ENCODE measurements around the gene OCSTAMP. TPM values are rescaled to one million over a fixed set of nuclear protein-coding genes. Genes with fewer than 3 reads are reported as not detected.

The OCSTAMP gene
- total and polyA plus RNA-seq, 10 of the 15 experiments (the other 5 are each of a cell fraction or from before 2014, with no cell fraction given): 0.09 to 0.46 (median 0.22) TPM; not detected in 2

DNA sequence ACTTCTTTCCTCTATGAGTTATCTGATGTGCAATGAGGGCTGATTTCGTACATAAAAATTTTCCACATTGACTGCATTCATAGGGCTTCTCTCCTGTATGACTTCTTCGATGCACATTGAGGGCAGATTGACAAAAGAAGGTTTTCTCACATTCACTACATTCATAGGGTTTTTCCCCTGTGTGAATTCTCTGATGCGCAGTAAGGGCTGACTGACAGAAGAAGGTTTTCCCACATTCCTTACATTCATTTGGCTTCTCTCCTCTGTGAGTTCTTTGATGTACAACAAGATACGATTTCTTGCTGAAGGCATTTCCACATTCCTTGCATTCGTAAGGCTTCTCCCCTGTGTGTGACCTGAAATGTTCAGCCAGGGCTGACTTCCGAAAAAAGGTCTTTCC lies 48.5 kb downstream of the OCSTAMP start (continued):
- no peak for TF ChIP-seq RCOR1 (conservative IDR thresholded peaks at IDR 0.05; ENCODE audit: low read depth, low read length)
- TF ChIP-seq, protein P1, sequence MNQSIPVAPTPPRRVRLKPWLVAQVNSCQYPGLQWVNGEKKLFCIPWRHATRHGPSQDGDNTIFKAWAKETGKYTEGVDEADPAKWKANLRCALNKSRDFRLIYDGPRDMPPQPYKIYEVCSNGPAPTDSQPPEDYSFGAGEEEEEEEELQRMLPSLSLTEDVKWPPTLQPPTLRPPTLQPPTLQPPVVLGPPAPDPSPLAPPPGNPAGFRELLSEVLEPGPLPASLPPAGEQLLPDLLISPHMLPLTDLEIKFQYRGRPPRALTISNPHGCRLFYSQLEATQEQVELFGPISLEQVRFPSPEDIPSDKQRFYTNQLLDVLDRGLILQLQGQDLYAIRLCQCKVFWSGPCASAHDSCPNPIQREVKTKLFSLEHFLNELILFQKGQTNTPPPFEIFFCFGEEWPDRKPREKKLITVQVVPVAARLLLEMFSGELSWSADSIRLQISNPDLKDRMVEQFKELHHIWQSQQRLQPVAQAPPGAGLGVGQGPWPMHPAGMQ (IDR thresholded peaks at IDR 0.05; ENCODE audit: borderline replicate concordance): no peak

DNA sequence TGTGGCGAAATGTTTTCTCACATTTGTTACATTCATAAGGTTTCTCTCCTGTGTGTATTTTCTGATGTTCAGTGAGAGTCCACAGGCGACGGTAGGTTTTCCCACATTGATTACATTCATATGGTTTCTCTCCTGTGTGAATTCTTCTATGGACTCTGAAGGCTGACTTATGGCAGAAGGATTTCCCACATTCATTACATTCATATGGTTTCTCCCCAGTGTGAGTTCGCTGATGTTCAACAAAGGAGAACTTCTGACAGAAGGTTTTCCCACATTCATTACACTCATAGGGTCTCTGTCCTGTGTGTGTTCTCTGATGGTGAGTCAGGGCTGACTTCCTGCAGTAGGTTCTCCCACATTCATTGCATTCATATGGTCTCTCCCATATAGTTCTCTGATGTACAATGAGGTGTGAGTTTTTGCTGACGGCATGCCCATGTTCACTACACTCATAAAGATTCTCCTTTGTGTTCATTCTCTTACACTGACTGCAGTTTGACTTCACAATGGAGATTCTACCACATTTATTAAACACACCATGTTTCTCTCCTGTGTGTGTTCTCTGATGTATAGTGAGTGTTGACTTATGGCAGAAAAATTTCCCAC lies 49.0 kb downstream of the OCSTAMP start:
- H3K9me3 ChIP-seq (replicated peaks; ENCODE audit: control insufficient read depth, insufficient read depth, low read length): peaks cover 13% of the 10 kb centered on the region
- SMC1A ChIA-PET (ENCODE audit: uncharacterized antibody, unreplicated experiment): no interaction called here
- intact Hi-C loops (cut with micrococcal nuclease; ENCODE audit: unreplicated experiment): no loop called here
- TF ChIP-seq, protein P2, sequence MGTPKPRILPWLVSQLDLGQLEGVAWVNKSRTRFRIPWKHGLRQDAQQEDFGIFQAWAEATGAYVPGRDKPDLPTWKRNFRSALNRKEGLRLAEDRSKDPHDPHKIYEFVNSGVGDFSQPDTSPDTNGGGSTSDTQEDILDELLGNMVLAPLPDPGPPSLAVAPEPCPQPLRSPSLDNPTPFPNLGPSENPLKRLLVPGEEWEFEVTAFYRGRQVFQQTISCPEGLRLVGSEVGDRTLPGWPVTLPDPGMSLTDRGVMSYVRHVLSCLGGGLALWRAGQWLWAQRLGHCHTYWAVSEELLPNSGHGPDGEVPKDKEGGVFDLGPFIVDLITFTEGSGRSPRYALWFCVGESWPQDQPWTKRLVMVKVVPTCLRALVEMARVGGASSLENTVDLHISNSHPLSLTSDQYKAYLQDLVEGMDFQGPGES (IDR thresholded peaks at IDR 0.05): no peak
- TF ChIP-seq NFIC (IDR thresholded peaks at IDR 0.05; ENCODE audit: low read depth, low read length): no peak
- TF ChIP-seq RUNX3 (IDR thresholded peaks at IDR 0.05; ENCODE audit: low read length): no peak
- no peak for TF ChIP-seq NBN (IDR thresholded peaks at IDR 0.05)
- TF ChIP-seq, protein P3, sequence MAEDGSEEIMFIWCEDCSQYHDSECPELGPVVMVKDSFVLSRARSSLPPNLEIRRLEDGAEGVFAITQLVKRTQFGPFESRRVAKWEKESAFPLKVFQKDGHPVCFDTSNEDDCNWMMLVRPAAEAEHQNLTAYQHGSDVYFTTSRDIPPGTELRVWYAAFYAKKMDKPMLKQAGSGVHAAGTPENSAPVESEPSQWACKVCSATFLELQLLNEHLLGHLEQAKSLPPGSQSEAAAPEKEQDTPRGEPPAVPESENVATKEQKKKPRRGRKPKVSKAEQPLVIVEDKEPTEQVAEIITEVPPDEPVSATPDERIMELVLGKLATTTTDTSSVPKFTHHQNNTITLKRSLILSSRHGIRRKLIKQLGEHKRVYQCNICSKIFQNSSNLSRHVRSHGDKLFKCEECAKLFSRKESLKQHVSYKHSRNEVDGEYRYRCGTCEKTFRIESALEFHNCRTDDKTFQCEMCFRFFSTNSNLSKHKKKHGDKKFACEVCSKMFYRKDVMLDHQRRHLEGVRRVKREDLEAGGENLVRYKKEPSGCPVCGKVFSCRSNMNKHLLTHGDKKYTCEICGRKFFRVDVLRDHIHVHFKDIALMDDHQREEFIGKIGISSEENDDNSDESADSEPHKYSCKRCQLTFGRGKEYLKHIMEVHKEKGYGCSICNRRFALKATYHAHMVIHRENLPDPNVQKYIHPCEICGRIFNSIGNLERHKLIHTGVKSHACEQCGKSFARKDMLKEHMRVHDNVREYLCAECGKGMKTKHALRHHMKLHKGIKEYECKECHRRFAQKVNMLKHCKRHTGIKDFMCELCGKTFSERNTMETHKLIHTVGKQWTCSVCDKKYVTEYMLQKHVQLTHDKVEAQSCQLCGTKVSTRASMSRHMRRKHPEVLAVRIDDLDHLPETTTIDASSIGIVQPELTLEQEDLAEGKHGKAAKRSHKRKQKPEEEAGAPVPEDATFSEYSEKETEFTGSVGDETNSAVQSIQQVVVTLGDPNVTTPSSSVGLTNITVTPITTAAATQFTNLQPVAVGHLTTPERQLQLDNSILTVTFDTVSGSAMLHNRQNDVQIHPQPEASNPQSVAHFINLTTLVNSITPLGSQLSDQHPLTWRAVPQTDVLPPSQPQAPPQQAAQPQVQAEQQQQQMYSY (CRISPR knock-in tag; IDR thresholded peaks at IDR 0.05): no peak
- TF ChIP-seq RELA (IDR thresholded peaks at IDR 0.05; ENCODE audit: borderline replicate concordance, partially characterized antibody): no peak
- TF ChIP-seq, protein P4, sequence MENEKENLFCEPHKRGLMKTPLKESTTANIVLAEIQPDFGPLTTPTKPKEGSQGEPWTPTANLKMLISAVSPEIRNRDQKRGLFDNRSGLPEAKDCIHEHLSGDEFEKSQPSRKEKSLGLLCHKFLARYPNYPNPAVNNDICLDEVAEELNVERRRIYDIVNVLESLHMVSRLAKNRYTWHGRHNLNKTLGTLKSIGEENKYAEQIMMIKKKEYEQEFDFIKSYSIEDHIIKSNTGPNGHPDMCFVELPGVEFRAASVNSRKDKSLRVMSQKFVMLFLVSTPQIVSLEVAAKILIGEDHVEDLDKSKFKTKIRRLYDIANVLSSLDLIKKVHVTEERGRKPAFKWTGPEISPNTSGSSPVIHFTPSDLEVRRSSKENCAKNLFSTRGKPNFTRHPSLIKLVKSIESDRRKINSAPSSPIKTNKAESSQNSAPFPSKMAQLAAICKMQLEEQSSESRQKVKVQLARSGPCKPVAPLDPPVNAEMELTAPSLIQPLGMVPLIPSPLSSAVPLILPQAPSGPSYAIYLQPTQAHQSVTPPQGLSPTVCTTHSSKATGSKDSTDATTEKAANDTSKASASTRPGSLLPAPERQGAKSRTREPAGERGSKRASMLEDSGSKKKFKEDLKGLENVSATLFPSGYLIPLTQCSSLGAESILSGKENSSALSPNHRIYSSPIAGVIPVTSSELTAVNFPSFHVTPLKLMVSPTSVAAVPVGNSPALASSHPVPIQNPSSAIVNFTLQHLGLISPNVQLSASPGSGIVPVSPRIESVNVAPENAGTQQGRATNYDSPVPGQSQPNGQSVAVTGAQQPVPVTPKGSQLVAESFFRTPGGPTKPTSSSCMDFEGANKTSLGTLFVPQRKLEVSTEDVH (IDR thresholded peaks at IDR 0.05; ENCODE audit: low read depth, partially characterized antibody): no peak
- TF ChIP-seq RAD51 (IDR thresholded peaks at IDR 0.05): no peak
- no peak for TF ChIP-seq JUND (IDR thresholded peaks at IDR 0.05; ENCODE audit: low read depth, low read length)
- TF ChIP-seq CREB1 (IDR thresholded peaks at IDR 0.05; ENCODE audit: low read depth): no peak
- no peak for TF ChIP-seq STAT1 (conservative IDR thresholded peaks at IDR 0.05)
- no peak for TF ChIP-seq ZNF24 (IDR thresholded peaks at IDR 0.05)
- H3K36me3 ChIP-seq (ENCODE audit: control insufficient read depth in 2 of 2, insufficient read depth in 2 of 2, low read length in 1 of 2): no peaks in the 10 kb centered on the region
- H4K20me1 ChIP-seq (ENCODE audit: control insufficient read depth, insufficient read depth): no peaks in the 10 kb centered on the region
- POLR2A ChIA-PET: no interaction called here
- no peak for DNase-seq (ENCODE audit: low read depth, low spot score)
- CTCF ChIA-PET: no interaction called here
- no peak overlapping the region for H3K4me2 ChIP-seq (ENCODE audit: control insufficient read depth, insufficient read depth)
- no peak overlapping the region for H3K9ac ChIP-seq (ENCODE audit: control insufficient read depth, insufficient read depth, low read length)
- H3K79me2 ChIP-seq (ENCODE audit: control insufficient read depth, insufficient read depth, low read length): no peaks in the 10 kb centered on the region
- no peak for FAIRE-seq
- H2AFZ ChIP-seq (ENCODE audit: control insufficient read depth, low read depth, low read length): no peak overlapping the region
- no peak overlapping the region for H3K27ac ChIP-seq (ENCODE audit: control insufficient read depth, insufficient read depth)
- H3K4me3 ChIP-seq: no peak overlapping the region
- H3K4me1 ChIP-seq (ENCODE audit: control insufficient read depth, insufficient read depth, low read length): no peaks in the 10 kb centered on the region
- WGBS (ENCODE audit: insufficient coverage, insufficient replicate concordance, low lambda C conversion rate, missing lambda C conversion rate): 32% methylated on average over 5 of the region's 5 CpGs
- ATAC-seq: no peak
- in situ Hi-C loops (cut with MboI): no loop called here
- RAD21 ChIA-PET (ENCODE audit: unreplicated experiment): no interaction called here
- no TSS peak for BruUV-seq (replicated peaks)
- H3K27me3 ChIP-seq (replicated peaks in 1 of 2; ENCODE audit: control insufficient read depth in 2 of 2, insufficient read depth in 2 of 2, low read length in 1 of 2): no peaks in the 10 kb centered on the region; a peak in 1 of 4 replicates
